Adipocyte (in vitro differentiated cells): ENCODE results near the gene RASA3.
A peak's percentile ranks its signal among the peaks of the same experiment; 100 is the strongest.

Experiments
- DNase-seq: peaks from one replicate; pipeline ENCODE4 v3.0.0-alpha.2; 2015; ENCODE audit warnings: low read depth
- H3K27me3 ChIP-seq: replicated peaks from 2 replicates; pipeline ENCODE4 v1.7.0; 2013; ENCODE audit warnings: mild to moderate bottlenecking, low read length, moderate library complexity; ENCODE audit not compliant: control insufficient read depth, insufficient read depth
- H3K36me3 ChIP-seq: 2 replicates; pipeline ENCODE4 v1.7.0; 2013; ENCODE audit warnings: low read length, mild to moderate bottlenecking, moderate library complexity; ENCODE audit not compliant: control insufficient read depth, insufficient read depth, severe bottlenecking
- H3K4me1 ChIP-seq: 2 replicates; pipeline ENCODE4 v1.7.0; 2013; ENCODE audit warnings: mild to moderate bottlenecking, low read length, moderate library complexity; ENCODE audit not compliant: control insufficient read depth, insufficient read depth
- H3K4me3 ChIP-seq: 2 replicates; pipeline ENCODE4 v1.7.0; 2013; ENCODE audit warnings: mild to moderate bottlenecking, low read length, moderate library complexity
- H3K9ac ChIP-seq: 2 replicates; pipeline ENCODE4 v1.7.0; 2013; ENCODE audit warnings: mild to moderate bottlenecking, low read length, moderate library complexity
- H3K9me3 ChIP-seq: 2 replicates; pipeline ENCODE4 v1.7.0; 2013; ENCODE audit warnings: mild to moderate bottlenecking, low read length, moderate library complexity; ENCODE audit not compliant: control insufficient read depth

Gene RASA3

DNA sequence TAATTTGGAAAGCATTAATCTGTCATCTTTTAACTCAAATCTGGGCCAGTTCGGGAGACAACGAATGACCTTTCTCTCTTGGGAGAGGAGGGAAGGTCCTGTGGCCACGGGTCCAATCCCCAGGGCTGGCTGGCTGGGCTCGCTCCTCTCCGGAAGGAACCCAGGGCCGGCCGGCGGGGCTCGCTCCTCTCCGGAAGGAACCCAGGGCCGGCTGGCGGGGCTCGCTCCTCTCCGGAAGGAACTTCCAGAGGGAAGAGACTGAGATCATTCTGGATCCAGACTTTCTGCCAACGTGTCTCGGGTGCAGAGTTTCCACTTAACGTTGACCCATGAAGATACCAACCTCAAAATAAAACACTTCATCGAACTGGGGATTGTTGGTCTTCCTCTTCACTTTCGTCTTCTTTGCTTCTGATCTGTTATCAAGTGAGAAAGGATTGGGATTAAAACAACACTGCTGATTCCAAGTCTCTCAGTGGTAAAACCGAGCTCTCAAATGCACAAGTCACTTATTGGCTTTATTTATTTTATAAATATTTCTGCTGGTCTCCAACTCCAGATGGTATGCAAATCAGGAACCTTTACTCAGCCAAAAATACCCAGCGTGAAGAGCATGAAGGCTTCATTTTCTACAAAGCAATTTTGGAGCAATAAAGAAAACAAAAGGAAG is 105.2 kb downstream of the RASA3 start:
- peaks cover 43% of the 10 kb centered on the region for H3K4me1 ChIP-seq
- H3K9me3 ChIP-seq: no peaks in the 10 kb centered on the region
- peak overlapping the region; percentile 36 for H3K4me3 ChIP-seq
- H3K36me3 ChIP-seq: peaks cover 47% of the 10 kb centered on the region
- DNase-seq: peak; percentile 27
- H3K27me3 ChIP-seq: no peaks in the 10 kb centered on the region
- H3K9ac ChIP-seq: peak overlapping the region; percentile 82

DNA sequence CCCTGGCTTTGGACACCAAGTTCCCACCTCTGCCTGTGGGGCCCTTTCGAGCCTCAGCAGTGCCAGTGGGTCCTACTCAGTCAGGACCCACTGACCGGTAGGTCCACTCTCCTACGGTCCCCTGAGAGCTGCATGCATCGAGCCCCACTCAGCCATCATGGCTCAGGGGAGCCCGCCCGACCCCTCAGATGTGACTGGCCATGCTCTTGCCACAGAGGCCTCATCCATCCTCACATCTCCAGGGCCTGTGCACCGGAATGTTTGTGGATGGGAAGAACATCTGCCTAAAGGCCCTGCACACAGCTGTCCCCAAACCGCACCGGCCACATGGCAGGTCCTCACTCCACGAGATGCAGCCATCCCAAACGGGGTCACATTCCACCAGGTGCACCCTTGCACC is 105.9 kb downstream of the RASA3 start:
- H3K9ac ChIP-seq: peak overlapping the region; percentile 82
- peaks cover 36% of the 10 kb centered on the region for H3K4me1 ChIP-seq
- H3K9me3 ChIP-seq: no peaks in the 10 kb centered on the region
- peaks cover 54% of the 10 kb centered on the region for H3K36me3 ChIP-seq
- peak overlapping the region; percentile 8 for H3K4me3 ChIP-seq
- no peaks in the 10 kb centered on the region for H3K27me3 ChIP-seq
- no peak for DNase-seq

DNA sequence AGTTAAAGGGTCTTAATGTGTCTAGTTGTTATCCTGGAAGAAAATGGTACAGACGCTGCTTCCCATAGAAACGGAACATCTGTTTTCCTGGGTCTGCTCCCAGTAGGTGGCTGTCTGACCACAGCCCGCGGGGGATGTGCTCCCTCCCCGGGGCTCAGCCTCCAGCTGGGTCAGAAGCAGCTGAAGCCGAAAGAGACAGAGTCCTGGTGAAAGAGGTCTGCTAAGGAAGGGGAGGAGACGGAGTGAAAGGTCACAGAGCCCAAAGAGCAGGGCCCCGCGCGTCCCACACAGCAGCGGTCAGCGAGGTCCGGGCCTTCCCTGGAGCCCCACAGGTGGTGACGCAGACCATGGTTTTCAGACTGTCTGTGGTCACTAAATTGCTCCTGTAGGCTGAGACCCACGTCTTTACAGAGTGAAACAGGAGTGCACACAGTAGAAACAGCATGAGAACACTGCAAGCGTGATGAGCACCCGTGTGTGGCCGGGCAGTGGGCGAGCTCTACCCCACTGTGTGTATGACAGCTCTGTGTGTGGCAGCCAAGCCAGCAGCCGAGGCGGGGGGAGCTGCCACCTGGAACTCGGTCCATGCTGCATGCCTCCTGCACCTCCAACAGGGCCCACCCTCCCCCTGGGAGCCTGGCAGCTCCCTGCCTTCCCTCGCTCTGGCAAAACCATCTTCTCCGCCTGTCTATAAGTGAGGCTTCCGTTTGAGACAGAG is 106.5 kb downstream of the RASA3 start:
- H3K27me3 ChIP-seq: no peaks in the 10 kb centered on the region
- peak overlapping the region; percentile 82 for H3K9ac ChIP-seq
- H3K36me3 ChIP-seq: peaks cover 54% of the 10 kb centered on the region
- H3K4me3 ChIP-seq: no peak overlapping the region
- H3K4me1 ChIP-seq: peaks cover 31% of the 10 kb centered on the region
- H3K9me3 ChIP-seq: no peaks in the 10 kb centered on the region
- DNase-seq: peak; percentile 24

DNA sequence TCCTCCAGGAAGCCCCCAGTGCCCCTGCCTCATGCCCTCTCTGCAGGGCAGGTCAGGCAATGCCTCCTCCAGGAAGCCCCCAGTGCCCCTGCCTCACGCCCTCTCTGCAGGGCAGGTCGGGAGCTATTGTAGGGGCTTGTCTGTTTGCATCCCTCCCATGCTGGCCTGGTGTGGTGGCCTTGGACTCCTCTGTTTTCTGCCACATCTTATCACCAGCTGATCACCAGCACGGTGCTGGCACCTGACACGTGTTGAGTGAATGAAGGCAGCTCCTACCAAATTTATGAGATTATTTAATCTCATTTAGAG is 107.1 kb downstream of the RASA3 start:
- H3K9me3 ChIP-seq: no peaks in the 10 kb centered on the region
- H3K27me3 ChIP-seq: no peaks in the 10 kb centered on the region
- DNase-seq: no peak
- peak overlapping the region; percentile 82 for H3K9ac ChIP-seq
- H3K4me1 ChIP-seq: peaks cover 31% of the 10 kb centered on the region
- H3K4me3 ChIP-seq: no peak overlapping the region
- peaks cover 56% of the 10 kb centered on the region for H3K36me3 ChIP-seq

DNA sequence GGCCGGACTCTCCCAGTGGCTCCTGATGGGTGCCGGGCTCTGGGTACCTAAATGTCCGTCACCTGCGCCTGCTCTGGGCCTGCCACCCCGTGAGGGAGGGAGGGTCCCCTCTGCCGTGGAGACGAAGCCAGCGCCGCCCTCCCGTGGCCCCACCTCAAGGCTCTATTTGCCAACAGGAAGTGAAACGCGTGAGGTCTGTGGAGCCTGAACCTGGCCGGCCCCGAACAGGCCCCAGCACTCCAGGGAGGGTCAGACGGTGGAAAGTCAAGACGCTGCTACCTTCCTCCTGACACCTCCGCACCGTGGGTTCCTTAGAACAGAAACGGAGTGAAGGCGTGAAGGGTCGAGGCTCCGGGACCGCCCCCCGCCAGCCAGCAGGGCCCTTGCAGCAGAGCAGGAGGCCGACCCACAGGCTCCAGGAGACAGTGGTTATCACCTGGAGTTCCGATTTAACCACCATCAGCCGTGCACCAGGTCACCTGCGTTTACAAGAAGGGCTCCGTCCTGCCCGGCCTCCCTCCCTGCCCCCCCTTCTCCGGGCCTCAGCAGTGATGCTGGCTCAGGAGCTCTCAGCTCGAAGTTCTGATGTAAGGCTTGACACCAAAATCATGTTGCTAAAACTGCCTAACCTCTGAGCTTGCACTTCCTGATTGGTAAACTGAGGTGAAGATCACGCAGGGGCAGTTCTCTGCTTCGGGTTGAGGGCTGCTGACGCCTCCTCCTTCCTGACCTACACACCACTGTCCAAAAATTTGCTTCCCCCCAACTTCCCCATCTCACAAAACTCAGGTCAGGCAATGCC is 107.6 kb downstream of the RASA3 start:
- H3K36me3 ChIP-seq: peaks cover 59% of the 10 kb centered on the region
- H3K9me3 ChIP-seq: no peaks in the 10 kb centered on the region
- H3K27me3 ChIP-seq: no peaks in the 10 kb centered on the region
- peak overlapping the region; percentile 82 for H3K9ac ChIP-seq
- peaks cover 31% of the 10 kb centered on the region for H3K4me1 ChIP-seq
- H3K4me3 ChIP-seq: no peak overlapping the region
- no peak for DNase-seq

DNA sequence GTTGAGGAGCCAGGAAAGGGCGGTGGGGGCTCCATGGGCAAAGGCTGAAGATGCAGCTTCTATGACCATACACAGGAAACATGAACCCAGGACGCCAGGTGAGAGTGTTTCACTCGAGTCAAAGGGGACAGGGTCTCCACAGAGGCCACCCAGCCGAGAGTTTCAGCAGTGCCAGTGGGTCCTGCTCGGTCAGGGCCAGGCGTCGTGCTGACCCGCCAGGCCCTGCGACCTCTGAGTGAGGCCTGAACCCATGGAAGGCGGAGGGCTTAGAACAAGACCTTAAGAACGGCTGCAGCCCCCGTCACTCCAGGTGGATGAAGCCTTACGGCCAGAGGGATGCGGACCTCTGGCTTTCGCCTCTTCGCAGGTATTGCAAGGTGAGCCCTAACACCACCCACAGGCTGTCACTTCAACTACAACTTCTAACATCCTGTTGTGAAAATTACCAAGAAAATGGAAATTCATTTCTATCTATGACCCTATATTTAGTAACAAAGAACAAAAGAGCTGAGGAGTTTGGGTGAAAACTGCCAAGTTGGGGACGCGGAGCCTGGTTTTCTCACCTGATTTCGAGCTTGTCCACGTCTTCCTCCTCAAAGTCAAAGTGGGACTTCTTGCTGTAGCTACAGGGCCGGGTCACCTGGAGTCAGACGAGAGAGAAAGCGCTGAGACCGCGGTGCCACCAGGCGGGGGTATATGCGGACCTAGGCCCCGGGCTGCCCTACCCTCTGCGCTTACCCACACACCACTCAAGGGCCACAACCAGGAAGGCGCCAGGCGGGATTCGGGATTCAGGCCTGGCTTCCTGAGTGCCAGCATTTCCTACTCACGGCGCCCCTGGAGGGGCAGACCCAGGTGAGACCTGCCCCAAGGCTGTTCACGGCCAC is 108.5 kb downstream of the RASA3 start:
- Histone ChIP-seq H3K4me3 (no peak overlapping the region), H3K27me3 (no peaks in the 10 kb centered on the region), H3K9ac (no peak overlapping the region), H3K36me3 (peaks cover 62% of the 10 kb centered on the region), H3K9me3 (no peaks in the 10 kb centered on the region), H3K4me1 (peaks cover 31% of the 10 kb centered on the region)
- no peak for DNase-seq

DNA sequence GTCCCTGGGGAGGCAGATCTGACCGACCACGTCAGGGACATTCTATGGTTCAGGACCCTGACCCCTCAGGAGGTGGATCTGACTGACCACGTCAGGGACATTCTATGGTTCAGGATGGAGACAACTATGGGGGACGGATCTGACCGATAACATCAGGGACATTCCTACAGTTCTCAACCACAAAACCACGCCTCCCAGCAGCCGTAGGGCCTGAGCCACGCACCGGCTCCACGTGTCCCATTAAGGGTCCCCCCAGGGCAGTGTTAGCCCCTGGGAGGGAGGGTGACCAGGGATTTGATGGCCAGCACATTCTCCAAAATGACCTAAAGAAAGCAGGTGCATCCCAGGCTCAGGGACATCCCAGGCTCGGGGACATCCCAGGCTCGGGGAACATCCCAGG is 109.5 kb downstream of the RASA3 start:
- H3K27me3 ChIP-seq: no peaks in the 10 kb centered on the region
- no peak overlapping the region for H3K9ac ChIP-seq
- no peak overlapping the region for H3K4me3 ChIP-seq
- H3K9me3 ChIP-seq: no peaks in the 10 kb centered on the region
- peak; percentile 19 for DNase-seq
- peaks cover 31% of the 10 kb centered on the region for H3K4me1 ChIP-seq
- H3K36me3 ChIP-seq: peaks cover 71% of the 10 kb centered on the region

DNA sequence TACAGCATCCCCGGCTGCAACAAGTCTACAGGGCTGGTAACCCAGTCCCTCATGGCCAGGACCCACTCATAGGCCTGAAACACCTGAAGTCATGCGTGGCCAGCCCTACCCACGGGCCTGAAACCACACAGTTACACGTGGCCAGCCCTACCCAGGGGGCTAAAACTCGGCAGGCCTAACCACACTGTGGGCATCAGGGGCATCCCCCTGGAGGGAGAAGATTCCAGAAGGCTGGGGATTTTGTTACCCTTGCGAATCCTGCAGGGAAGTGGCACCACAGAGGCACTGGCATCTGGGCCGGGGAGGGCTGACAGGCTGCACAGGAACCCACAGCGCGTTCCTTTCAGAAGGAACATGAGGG is 110.1 kb downstream of the RASA3 start:
- DNase-seq: no peak
- Histone ChIP-seq H3K9ac (no peak overlapping the region), H3K9me3 (no peaks in the 10 kb centered on the region), H3K36me3 (peaks cover 72% of the 10 kb centered on the region), H3K4me3 (no peak overlapping the region), H3K27me3 (no peaks in the 10 kb centered on the region), H3K4me1 (peaks cover 25% of the 10 kb centered on the region)

DNA sequence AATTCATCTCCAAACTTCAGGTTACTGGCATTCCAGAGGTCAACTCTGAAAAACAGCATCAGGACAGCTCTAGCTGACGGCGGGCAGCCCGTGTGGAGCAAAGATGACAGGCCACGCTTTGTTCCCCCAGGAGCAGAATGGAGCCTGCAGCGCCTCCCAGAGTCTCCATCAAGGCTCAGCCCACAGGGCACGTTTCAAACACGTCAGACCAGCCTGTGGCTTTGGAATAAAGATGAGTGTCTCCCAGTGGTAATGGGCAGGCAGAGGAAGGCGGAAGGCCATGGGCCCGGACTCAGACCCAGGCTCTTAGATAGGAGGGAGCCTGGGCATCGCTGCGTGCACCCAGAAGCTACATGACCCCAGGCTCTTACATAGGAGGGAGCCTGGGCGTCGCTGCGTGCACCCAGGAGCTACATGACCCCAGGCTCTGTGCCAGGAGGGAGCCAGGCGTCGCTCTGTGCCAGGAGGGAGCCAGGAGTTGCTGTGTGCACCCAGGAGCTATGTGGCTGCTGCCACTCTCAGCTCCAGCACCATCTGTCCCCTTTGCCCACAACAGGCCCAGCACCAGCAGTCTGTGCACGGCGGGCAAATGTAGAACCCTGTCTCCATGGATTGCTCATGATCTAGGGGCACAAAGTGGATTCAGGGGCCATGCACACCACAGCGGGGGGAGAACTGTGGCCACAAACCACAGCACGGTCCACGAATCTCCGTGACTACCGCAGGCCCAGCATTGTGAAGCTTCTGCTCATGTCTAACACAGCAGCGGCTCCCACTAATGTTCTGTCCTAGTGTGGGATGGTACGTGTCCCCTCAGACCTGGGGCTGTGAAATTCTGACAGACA is 110.7 kb downstream of the RASA3 start:
- Histone ChIP-seq H3K4me3 (no peak overlapping the region), H3K36me3 (peaks cover 78% of the 10 kb centered on the region), H3K27me3 (no peaks in the 10 kb centered on the region), H3K9me3 (no peaks in the 10 kb centered on the region), H3K4me1 (peaks cover 21% of the 10 kb centered on the region), H3K9ac (no peak overlapping the region)
- DNase-seq: no peak

DNA sequence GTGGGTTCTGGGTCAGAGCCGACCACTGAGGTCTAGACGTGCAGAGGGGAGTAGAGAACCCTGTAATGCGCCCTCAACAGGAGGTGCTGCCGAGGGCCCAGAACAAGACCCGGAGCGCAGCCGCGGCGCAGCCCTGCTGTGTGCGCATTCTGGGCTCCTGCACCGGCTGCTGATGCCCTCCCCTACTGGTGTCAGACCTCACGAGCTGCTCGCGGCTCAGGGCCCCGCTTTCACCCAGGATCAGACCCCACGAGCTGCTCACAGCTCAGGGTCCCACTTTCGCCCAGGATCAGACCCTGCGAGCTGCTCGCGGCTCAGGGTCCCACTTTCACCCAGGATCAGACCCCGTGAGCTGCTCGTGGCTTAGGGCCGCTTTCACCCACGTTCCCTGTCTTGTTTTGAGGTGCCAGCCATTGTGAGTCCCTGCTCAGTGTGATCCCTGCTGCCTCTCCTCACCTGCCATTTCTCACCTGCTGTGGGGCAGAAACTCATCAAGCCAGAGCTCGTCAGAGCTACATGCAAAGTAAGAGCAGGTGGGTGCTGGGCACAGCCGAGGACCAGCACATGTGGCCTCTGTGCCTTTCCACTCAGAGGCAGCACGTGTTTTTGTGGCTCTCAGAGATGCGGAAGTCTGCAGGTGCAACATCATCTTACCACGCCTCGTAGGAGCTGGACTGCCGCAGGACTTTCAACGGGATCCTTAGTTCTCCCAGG is 111.5 kb downstream of the RASA3 start:
- Histone ChIP-seq H3K9me3 (no peaks in the 10 kb centered on the region), H3K9ac (no peak overlapping the region), H3K27me3 (no peaks in the 10 kb centered on the region), H3K4me1 (peaks cover 21% of the 10 kb centered on the region), H3K36me3 (peaks cover 85% of the 10 kb centered on the region), H3K4me3 (no peak overlapping the region)
- DNase-seq: no peak
